Breast epithelium (tissue), 4 donors: ENCODE measurements around the gene PTPRG. TPM values are rescaled to one million over a fixed set of nuclear protein-coding genes. Genes with fewer than 3 reads are reported as not detected.

Experiments
- DNase-seq, 2 donors: peaks; one replicate each; pipeline ENCODE4 v3.0.0-alpha.2; 2019; ENCODE audit warnings: low spot score in 2 of 2
- H3K27ac ChIP-seq, 2 donors: fragments of 200-600 bp; sonication (generic) in 1 of 2; one replicate each; pipeline ENCODE4 v1.5.1; 2016 to 2019; ENCODE audit warnings: mild to moderate bottlenecking in 1 of 2
- H3K27me3 ChIP-seq, 2 donors: fragments of 200-600 bp; sonication (generic) in 1 of 2; one replicate each; pipeline versions ENCODE4 v1.5.1 to v1.6.0; 2017 to 2019; ENCODE audit warnings: control low read depth in 1 of 2, mild to moderate bottlenecking in 1 of 2
- H3K36me3 ChIP-seq: fragments of 200-600 bp; one replicate; pipeline ENCODE4 v1.5.1; 2019
- H3K4me1 ChIP-seq, 2 donors: fragments of 200-600 bp; sonication (generic); one replicate each; pipeline ENCODE4 v1.5.1; 2016 to 2019; ENCODE audit warnings: control low read depth in 1 of 2
- H3K4me3 ChIP-seq, 3 donors: fragments of 200-600 bp; sonication (generic); 1 replicate in 2 of 3; 2 replicates in 1 of 3; pipeline ENCODE4 v1.5.1; 2016 to 2019; ENCODE audit warnings: mild to moderate bottlenecking in 3 of 3, moderate library complexity in 2 of 3
- H3K9me3 ChIP-seq, 2 donors: fragments of 200-600 bp; sonication (generic) in 1 of 2; one replicate each; pipeline ENCODE4 v1.5.1; 2016 to 2019; ENCODE audit warnings: control low read depth in 1 of 2
- CTCF ChIP-seq, 3 donors: fragments of 450-650 bp; IDR thresholded peaks; one replicate each; pipeline ENCODE4 v1.5.1; 2016 to 2017; ENCODE audit warnings: antibody characterized with exemption in 3 of 3, mild to moderate bottlenecking in 3 of 3, moderate library complexity in 3 of 3
- POLR2A ChIP-seq: fragments of 450-650 bp; IDR thresholded peaks from one replicate; pipeline ENCODE4 v1.6.1; 2016; ENCODE audit warnings: antibody characterized with exemption, mild to moderate bottlenecking, moderate library complexity
- POLR2AphosphoS5 ChIP-seq, 3 donors: sonication (generic); formaldehyde crosslinking; IDR thresholded peaks; one replicate each; pipeline ENCODE4 v1.6.1; 2017; ENCODE audit warnings: antibody characterized with exemption in 3 of 3
- intact Hi-C: fragments of 100-400 bp; cut with DNase I; formaldehyde crosslinking; loops from one replicate; pipeline ENCODE4 v1.15.1; 2023; ENCODE audit warnings: low total_unique reads
- total RNA-seq, 3 donors: library from RNA; depleted of rRNA; stranded (reverse); fragments of >200 nt; gene quantifications; one replicate each; pipeline ENCODE4 v1.1.0, GENCODE V29; 2016

PTPRG gene
- total RNA-seq, 3 donors from 2014 or later, result 42.3 to 179 (median 61.6) TPM

DNA sequence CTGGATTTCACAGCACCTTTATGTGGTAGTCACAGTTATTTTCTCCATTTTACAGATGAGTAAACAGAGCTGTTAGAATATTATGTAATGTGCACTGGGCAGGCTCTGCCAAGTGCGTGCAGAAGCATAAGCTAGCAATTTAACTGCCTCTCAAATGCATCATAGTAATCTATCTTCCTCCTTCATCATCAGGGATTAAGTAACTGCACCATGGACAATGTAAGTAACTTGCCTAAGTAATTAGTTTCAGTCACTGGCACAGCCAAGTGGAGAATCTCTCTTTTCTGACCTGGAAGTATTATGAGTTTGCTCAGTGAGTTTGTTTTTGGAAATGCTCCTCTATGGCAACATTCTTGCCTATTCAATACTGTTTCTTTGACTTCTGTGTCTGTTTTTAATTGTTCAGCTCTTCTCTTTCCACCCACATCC is 260.5 kb downstream of the PTPRG start:
- DNase-seq, result no peak
- H3K27ac ChIP-seq, result peak overlapping the region; percentile 34 to 54
- H3K4me1 ChIP-seq, result no peaks in the 10 kb centered on the region
- intact Hi-C loops, result no loop called here
- no peaks in the 10 kb centered on the region for H3K27me3 ChIP-seq
- TF ChIP-seq POLR2AphosphoS5 (IDR thresholded peaks at IDR 0.05), result peak in 1 of 3 donors; percentile 37
- no peak for TF ChIP-seq POLR2A
- no peak overlapping the region for H3K4me3 ChIP-seq
- H3K9me3 ChIP-seq, result no peaks in the 10 kb centered on the region
- H3K36me3 ChIP-seq, result no peaks in the 10 kb centered on the region

DNA sequence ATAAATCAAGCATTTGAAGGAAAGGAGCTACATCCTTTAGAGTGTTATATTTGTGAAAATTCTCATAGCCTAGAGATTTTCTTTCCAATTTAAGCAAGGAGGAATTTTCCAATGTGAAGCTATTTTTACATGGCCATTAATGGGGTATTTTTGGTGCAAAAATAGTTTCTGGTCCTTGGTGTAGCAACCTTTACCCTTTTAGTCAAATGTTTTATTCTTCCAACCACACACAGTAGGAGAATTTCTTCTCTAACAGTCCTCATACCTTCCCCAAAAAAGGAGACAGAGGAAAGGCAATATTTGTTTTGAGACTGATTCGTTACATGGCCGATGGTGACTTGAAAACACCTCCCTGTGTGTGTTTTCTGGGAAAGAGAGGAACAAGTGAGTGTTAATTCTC is 261.2 kb downstream of the PTPRG start:
- Histone ChIP-seq H3K4me3 (no peak overlapping the region), H3K4me1 (no peaks in the 10 kb centered on the region), H3K27ac (peak overlapping the region; percentile 34 to 54), H3K36me3 (no peaks in the 10 kb centered on the region), H3K9me3 (no peaks in the 10 kb centered on the region), H3K27me3 (no peaks in the 10 kb centered on the region)
- TF ChIP-seq CTCF (IDR thresholded peaks at IDR 0.05) (no peak), POLR2A (no peak), POLR2AphosphoS5 (IDR thresholded peaks at IDR 0.05) (no peak)
- intact Hi-C loops, result no loop called here
- DNase-seq, result no peak

DNA sequence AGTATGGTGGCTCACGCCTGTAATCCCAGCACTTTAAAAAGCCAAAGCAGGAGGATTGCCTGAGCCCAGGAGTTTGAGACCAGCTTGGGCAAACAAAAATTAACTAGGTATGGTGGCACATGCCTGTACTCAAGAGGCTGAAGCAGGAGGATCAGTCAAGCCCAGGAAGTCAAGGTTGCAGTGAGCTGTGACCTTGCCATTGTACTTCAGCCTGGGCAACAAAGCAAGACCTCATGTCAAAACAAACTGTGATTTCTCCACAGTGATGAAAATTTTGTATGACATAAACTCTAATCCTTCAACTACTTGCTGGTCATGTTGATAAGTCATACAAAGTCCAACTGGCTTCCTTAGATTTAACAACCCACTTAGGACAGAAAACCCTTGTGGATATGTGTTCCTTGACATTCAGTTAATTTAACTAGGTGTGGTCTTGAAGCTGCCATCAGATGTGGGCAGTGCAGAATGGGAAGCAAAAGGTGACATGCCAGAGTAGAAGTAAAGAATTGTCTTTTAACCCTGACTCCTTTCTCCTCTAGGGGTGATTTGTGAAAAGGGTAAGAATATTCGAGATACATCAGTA is 263.3 kb downstream of the PTPRG start:
- Histone ChIP-seq H3K4me1 (no peaks in the 10 kb centered on the region), H3K27ac (no peak overlapping the region), H3K36me3 (no peaks in the 10 kb centered on the region), H3K27me3 (no peaks in the 10 kb centered on the region), H3K4me3 (no peak overlapping the region), H3K9me3 (no peaks in the 10 kb centered on the region)
- intact Hi-C loops, result no loop called here
- TF ChIP-seq POLR2AphosphoS5 (IDR thresholded peaks at IDR 0.05) (no peak), POLR2A (no peak)
- DNase-seq, result no peak

DNA sequence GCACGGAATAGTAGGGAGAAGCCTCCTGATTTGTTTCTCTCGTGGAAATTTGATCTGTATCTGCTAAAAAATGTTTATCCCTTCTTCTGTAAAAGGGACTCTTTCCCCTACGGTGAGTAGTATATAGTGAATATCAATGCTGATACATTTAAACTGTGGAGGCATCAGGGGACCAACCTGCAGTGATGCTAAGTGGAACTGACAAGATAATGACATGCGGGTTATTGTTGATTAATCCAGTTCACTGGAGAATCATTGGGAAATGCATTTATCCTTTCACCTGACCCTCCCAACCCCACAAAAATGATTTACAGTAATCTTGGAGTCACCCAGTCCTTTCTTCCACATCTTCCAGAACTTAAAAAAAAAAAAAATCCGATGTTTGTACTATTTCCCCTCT is 264.8 kb downstream of the PTPRG start:
- Histone ChIP-seq H3K4me1 (no peaks in the 10 kb centered on the region), H3K27me3 (no peaks in the 10 kb centered on the region), H3K9me3 (no peaks in the 10 kb centered on the region), H3K4me3 (no peak overlapping the region), H3K36me3 (no peaks in the 10 kb centered on the region), H3K27ac (no peak overlapping the region)
- TF ChIP-seq POLR2AphosphoS5 (IDR thresholded peaks at IDR 0.05), result no peak
- no peak for TF ChIP-seq CTCF (IDR thresholded peaks at IDR 0.05)
- no peak for TF ChIP-seq POLR2A
- no peak for DNase-seq
- intact Hi-C loops, result no loop called here

GRCh38 chr3:61828184-61828874 is 267.0 kb downstream of the PTPRG start:
- DNase-seq, result no peak
- Histone ChIP-seq H3K4me3 (no peak overlapping the region), H3K4me1 (no peaks in the 10 kb centered on the region), H3K27ac (no peak overlapping the region), H3K36me3 (no peaks in the 10 kb centered on the region), H3K27me3 (no peaks in the 10 kb centered on the region), H3K9me3 (no peaks in the 10 kb centered on the region)
- TF ChIP-seq POLR2A (no peak), POLR2AphosphoS5 (IDR thresholded peaks at IDR 0.05) (no peak), CTCF (IDR thresholded peaks at IDR 0.05) (no peak)
- intact Hi-C loops, result no loop called here
